ENCODE measurements around the gene ZNF420. TPM values are rescaled to one million over a fixed set of nuclear protein-coding genes. Genes with fewer than 3 reads are reported as not detected.

ZNF420 gene
- polyA plus RNA-seq, 1 donor (not counting 4 experiments of a cell fraction or from before 2014, with no cell fraction given) = 5.0 TPM

DNA sequence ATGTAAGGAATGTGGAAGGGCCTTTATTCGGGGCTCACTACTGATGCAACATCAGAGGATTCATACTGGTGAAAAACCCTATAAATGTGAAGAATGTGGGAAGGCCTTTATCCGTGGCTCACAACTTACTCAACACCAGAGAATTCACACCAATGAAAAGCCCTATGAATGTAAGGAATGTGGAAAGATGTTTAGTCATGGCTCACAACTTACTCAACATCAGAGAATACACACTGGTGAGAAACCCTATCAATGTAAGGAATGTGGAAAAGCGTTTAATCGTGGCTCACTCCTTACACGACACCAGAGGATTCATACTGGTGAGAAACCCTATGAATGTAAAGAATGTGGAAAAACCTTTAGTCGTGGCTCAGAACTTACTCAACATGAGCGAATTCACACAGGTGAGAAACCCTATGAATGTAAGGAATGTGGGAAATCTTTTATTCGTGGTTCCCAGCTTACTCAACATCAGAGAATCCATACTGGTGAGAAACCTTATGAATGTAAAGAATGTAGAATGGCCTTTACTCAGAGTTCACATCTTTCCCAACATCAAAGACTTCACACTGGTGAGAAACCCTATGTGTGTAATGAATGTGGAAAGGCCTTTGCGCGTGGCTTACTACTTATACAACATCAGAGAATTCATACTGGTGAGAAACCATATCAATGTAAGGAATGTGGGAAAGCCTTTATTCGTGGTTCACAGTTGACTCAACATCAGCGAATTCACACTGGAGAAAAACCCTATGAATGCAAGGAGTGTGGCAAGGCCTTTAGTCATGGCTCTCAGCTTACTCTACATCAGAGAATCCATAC lies 50.0 kb downstream of the ZNF420 start:
- no peak overlapping the region for H3K4me3 ChIP-seq (ENCODE audit: control insufficient read depth in 2 of 3, extremely low read depth in 1 of 3, insufficient read depth in 2 of 3, low read depth in 1 of 3, low read length in 3 of 3)
- no peak for DNase-seq (ENCODE audit: low read depth, low spot score)

DNA sequence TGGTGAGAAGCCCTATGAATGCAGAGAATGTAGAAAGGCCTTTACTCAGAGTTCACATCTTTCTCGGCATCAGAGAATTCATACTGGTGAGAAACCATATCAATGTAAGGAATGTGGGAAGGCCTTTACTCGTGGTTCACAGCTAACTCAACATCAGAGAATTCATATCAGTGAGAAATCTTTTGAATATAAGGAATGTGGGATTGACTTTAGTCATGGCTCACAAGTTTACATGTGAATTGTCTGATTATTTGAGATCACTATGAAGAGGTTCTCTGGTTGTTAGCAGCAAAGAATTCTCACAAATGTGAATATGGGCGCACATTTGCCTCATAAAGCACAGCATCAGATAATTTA lies 50.6 kb downstream of the ZNF420 start:
- H3K27me3 ChIP-seq (ENCODE audit: control insufficient read depth, extremely low read depth, insufficient read depth, low read length) = no peaks in the 10 kb centered on the region
- H2AFZ ChIP-seq (ENCODE audit: control insufficient read depth, low read length) = no peak overlapping the region
- dilution Hi-C loops (cut with MboI; ENCODE audit: extremely low pct_ligation_motif_present, low sequenced_read_pairs) = no loop called here
- TF ChIP-seq EZH2 (IDR thresholded peaks at IDR 0.05; ENCODE audit: low read length) = no peak
- TF ChIP-seq, protein P1, sequence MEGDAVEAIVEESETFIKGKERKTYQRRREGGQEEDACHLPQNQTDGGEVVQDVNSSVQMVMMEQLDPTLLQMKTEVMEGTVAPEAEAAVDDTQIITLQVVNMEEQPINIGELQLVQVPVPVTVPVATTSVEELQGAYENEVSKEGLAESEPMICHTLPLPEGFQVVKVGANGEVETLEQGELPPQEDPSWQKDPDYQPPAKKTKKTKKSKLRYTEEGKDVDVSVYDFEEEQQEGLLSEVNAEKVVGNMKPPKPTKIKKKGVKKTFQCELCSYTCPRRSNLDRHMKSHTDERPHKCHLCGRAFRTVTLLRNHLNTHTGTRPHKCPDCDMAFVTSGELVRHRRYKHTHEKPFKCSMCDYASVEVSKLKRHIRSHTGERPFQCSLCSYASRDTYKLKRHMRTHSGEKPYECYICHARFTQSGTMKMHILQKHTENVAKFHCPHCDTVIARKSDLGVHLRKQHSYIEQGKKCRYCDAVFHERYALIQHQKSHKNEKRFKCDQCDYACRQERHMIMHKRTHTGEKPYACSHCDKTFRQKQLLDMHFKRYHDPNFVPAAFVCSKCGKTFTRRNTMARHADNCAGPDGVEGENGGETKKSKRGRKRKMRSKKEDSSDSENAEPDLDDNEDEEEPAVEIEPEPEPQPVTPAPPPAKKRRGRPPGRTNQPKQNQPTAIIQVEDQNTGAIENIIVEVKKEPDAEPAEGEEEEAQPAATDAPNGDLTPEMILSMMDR (optimal IDR thresholded peaks at IDR 0.05 in 1 of 3, IDR thresholded peaks at IDR 0.05 in 1 of 3, conservative IDR thresholded peaks at IDR 0.05 in 1 of 3; ENCODE audit: extremely low read depth in 1 of 3, insufficient read depth in 2 of 3, low read length in 3 of 3) = no peak
- H3K4me1 ChIP-seq (ENCODE audit: control insufficient read depth, extremely low read depth, insufficient read depth, low read length) = no peaks in the 10 kb centered on the region
- FAIRE-seq (no peak), DNase-seq (ENCODE audit: low read depth, low spot score) (no peak)
- no peaks in the 10 kb centered on the region for H3K79me2 ChIP-seq (ENCODE audit: control insufficient read depth, insufficient read depth, low read length)
- no peaks in the 10 kb centered on the region for H4K20me1 ChIP-seq (ENCODE audit: control insufficient read depth, extremely low read depth, insufficient read depth, low read length)
- H3K9me3 ChIP-seq (ENCODE audit: control insufficient read depth, low read depth, low read length) = peaks cover 42% of the 10 kb centered on the region
- H3K9me1 ChIP-seq (ENCODE audit: control insufficient read depth, extremely low read depth, insufficient read depth, low read length) = no peaks in the 10 kb centered on the region
- no peak overlapping the region for H3K4me2 ChIP-seq (ENCODE audit: control insufficient read depth, extremely low read depth, insufficient read depth, low read depth, low read length)
- H3K4me3 ChIP-seq (ENCODE audit: control insufficient read depth in 2 of 3, extremely low read depth in 1 of 3, insufficient read depth in 2 of 3, low read depth in 1 of 3, low read length in 3 of 3) = no peak overlapping the region
- no peak overlapping the region for H3K27ac ChIP-seq (ENCODE audit: control insufficient read depth, insufficient read depth, low read length)
- H3K36me3 ChIP-seq (ENCODE audit: control insufficient read depth in 2 of 2, extremely low read depth in 1 of 2, insufficient read depth in 2 of 2, low read length in 2 of 2) = peaks cover 3 to 4% of the 10 kb centered on the region in 2 experiments
- H3K9ac ChIP-seq (ENCODE audit: control insufficient read depth, extremely low read depth, insufficient read depth, low read length) = no peak overlapping the region

More for the DNA sequence above, 50.0 kb downstream of the ZNF420 start:
- Histone ChIP-seq H3K9ac (ENCODE audit: control insufficient read depth, extremely low read depth, insufficient read depth, low read length) (no peak overlapping the region), H3K36me3 (ENCODE audit: control insufficient read depth in 2 of 2, extremely low read depth in 1 of 2, insufficient read depth in 2 of 2, low read length in 2 of 2) (peaks cover 3 to 4% of the 10 kb centered on the region in 2 experiments), H3K9me1 (ENCODE audit: control insufficient read depth, extremely low read depth, insufficient read depth, low read length) (no peaks in the 10 kb centered on the region), H3K9me3 (ENCODE audit: control insufficient read depth, low read depth, low read length) (peaks cover 39% of the 10 kb centered on the region), H3K4me1 (ENCODE audit: control insufficient read depth, extremely low read depth, insufficient read depth, low read length) (no peaks in the 10 kb centered on the region), H4K20me1 (ENCODE audit: control insufficient read depth, extremely low read depth, insufficient read depth, low read length) (no peaks in the 10 kb centered on the region), H3K27me3 (ENCODE audit: control insufficient read depth, extremely low read depth, insufficient read depth, low read length) (no peaks in the 10 kb centered on the region), H3K4me2 (ENCODE audit: control insufficient read depth, extremely low read depth, insufficient read depth, low read depth, low read length) (no peak overlapping the region), H3K27ac (ENCODE audit: control insufficient read depth, insufficient read depth, low read length) (no peak overlapping the region), H2AFZ (ENCODE audit: control insufficient read depth, low read length) (no peak overlapping the region), H3K79me2 (ENCODE audit: control insufficient read depth, insufficient read depth, low read length) (no peaks in the 10 kb centered on the region)
- dilution Hi-C loops (cut with MboI; ENCODE audit: extremely low pct_ligation_motif_present, low sequenced_read_pairs) = no loop called here
- TF ChIP-seq, protein P1 (optimal IDR thresholded peaks at IDR 0.05 in 1 of 3, IDR thresholded peaks at IDR 0.05 in 1 of 3, conservative IDR thresholded peaks at IDR 0.05 in 1 of 3; ENCODE audit: extremely low read depth in 1 of 3, insufficient read depth in 2 of 3, low read length in 3 of 3) = no peak
- TF ChIP-seq EZH2 (IDR thresholded peaks at IDR 0.05; ENCODE audit: low read length) = no peak
- FAIRE-seq = no peak
